Measurements from ENCODE around the gene UGT1A8.

- TF ChIP-seq CTCF (IDR thresholded peaks at IDR 0.05; ENCODE audit: insufficient read depth, low read length, poor library complexity, severe bottlenecking) (no peak), EZH2phosphoT487 (conservative IDR thresholded peaks at IDR 0.05; ENCODE audit: low read length) (no peak)
Measured at GRCh38 chr2:233807966-233808935, 190.8 kb downstream of the UGT1A8 start.

All from SU-DHL-6 (cell line).